ENCODE data around the gene DNAJC12.
"Not testable (repeated sequence)": the region's sequence is repeated elsewhere in the genome, so short reads cannot be mapped to it uniquely, and the experiment has no call there.

DNAJC12 gene

GRCh38 chr10:67837541-67838314, at the start of gene DNAJC12:
DNAJC12 (minus strand) TSS chr10:67838188; CDS start chr10:67838011, 177 bp downstream.
- peak; percentile 15 for DNase-seq (ENCODE audit: low spot score)

GRCh38 chr10:67884842-67885670, 47.1 kb upstream of the DNAJC12 start:
- peak; percentile 73 for DNase-seq (ENCODE audit: low spot score)

- peak; percentile 78 for DNase-seq (ENCODE audit: low spot score)
These were observed 46.4 kb upstream of the DNAJC12 start, which contains the start of gene SIRT1 for GRCh38 chr10:67884313-67884841. SIRT1 (plus strand) TSS chr10:67884656; CDS start chr10:67884722, 66 bp downstream.

- no peak for DNase-seq (ENCODE audit: low spot score)
These were observed 45.8 kb upstream of the DNAJC12 start for GRCh38 chr10:67883710-67884312.

- DNase-seq (ENCODE audit: low spot score), result no peak
These were observed 40.1 kb upstream of the DNAJC12 start for GRCh38 chr10:67878133-67878532.

GRCh38 chr10:67877421-67877820, 39.4 kb upstream of the DNAJC12 start:
- not testable (repeated sequence) for DNase-seq (ENCODE audit: low spot score)

- no peak for DNase-seq (ENCODE audit: low spot score)
These were observed 37.6 kb upstream of the DNAJC12 start for GRCh38 chr10:67875340-67876238.

- no peak for DNase-seq (ENCODE audit: low spot score)
These were observed 32.0 kb upstream of the DNAJC12 start for GRCh38 chr10:67869996-67870395.

- no peak for DNase-seq (ENCODE audit: low spot score)
These were observed 30.1 kb upstream of the DNAJC12 start for GRCh38 chr10:67868132-67868531.

GRCh38 chr10:67864607-67865371, 26.8 kb upstream of the DNAJC12 start:
- no peak for DNase-seq (ENCODE audit: low spot score)

- DNase-seq (ENCODE audit: low spot score), result no peak
These were observed 25.1 kb upstream of the DNAJC12 start for GRCh38 chr10:67863094-67863493.

GRCh38 chr10:67861750-67862432, 23.9 kb upstream of the DNAJC12 start:
- DNase-seq (ENCODE audit: low spot score), result no peak

- no peak for DNase-seq (ENCODE audit: low spot score)
These were observed 21.0 kb upstream of the DNAJC12 start for GRCh38 chr10:67858971-67859370.

GRCh38 chr10:67853512-67853911, 15.5 kb upstream of the DNAJC12 start:
- DNase-seq (ENCODE audit: low spot score), result no peak

GRCh38 chr10:67852761-67853160, 14.8 kb upstream of the DNAJC12 start:
- no peak for DNase-seq (ENCODE audit: low spot score)

GRCh38 chr10:67851186-67851585, 13.2 kb upstream of the DNAJC12 start:
- no peak for DNase-seq (ENCODE audit: low spot score)

GRCh38 chr10:67849331-67850011, 11.5 kb upstream of the DNAJC12 start:
- DNase-seq (ENCODE audit: low spot score), result peak; percentile 53

- DNase-seq (ENCODE audit: low spot score), result no peak
These were observed 5.3 kb upstream of the DNAJC12 start for GRCh38 chr10:67843284-67843683.

- DNase-seq (ENCODE audit: low spot score), result no peak
These were observed 3.7 kb upstream of the DNAJC12 start for GRCh38 chr10:67841737-67842136.
